OCI-LY7 (cell line): ENCODE results near the gene NHP2. TPM values are rescaled to one million over a fixed set of nuclear protein-coding genes. Genes with fewer than 3 reads are reported as not detected.

Experiments
- BruUV-seq: library from RNA; stranded (reverse); fragments of 400-500 nt; replicated peaks from 2 replicates; lab custom pipeline; 2021; lab: Mats Ljungman, UMichigan
- CTCF ChIA-PET: fragments of 300-600 bp; sonication (Branson Sonifier 250); formaldehyde crosslinking; loops from one replicate; lab custom pipeline; 2022; ENCODE audit warnings: antibody characterized with exemption; ENCODE audit not compliant: unreplicated experiment; lab: Charles Lee
- POLR2A ChIA-PET: fragments of 300-600 bp; sonication (Branson Sonifier 250); formaldehyde crosslinking; loops from one replicate; lab custom pipeline; 2022; ENCODE audit warnings: antibody characterized with exemption; lab: Charles Lee
- DNase-seq: peaks from one replicate; pipeline ENCODE4 v3.0.0-alpha.2; 2015; ENCODE audit warnings: low spot score
- H2AFZ ChIP-seq: fragments of 200-600 bp; sonication (generic), shearing (Covaris generic); 2 replicates; pipeline ENCODE4 v1.6.1; 2014; ENCODE audit warnings: mild to moderate bottlenecking, antibody characterized with exemption, low read length, moderate library complexity
- H3K27ac ChIP-seq: fragments of 200-600 bp; sonication (generic); 2 replicates; pipeline ENCODE4 v1.5.1; 2014; ENCODE audit warnings: mixed run types, low read depth, mild to moderate bottlenecking, moderate library complexity, low read length, inconsistent platforms; ENCODE audit not compliant: poor library complexity, severe bottlenecking
- H3K36me3 ChIP-seq: fragments of 200-600 bp; sonication (generic); 2 replicates; pipeline ENCODE4 v1.6.1; 2014; ENCODE audit warnings: mild to moderate bottlenecking, antibody characterized with exemption, low read length, moderate library complexity, mixed read lengths; ENCODE audit not compliant: insufficient read depth
- H3K4me1 ChIP-seq: fragments of 200-600 bp; sonication (generic); 2 replicates; pipeline ENCODE4 v1.5.1; 2014; ENCODE audit warnings: mild to moderate bottlenecking, low read length; ENCODE audit not compliant: insufficient read depth, poor library complexity, severe bottlenecking
- H3K4me2 ChIP-seq: fragments of 200-600 bp; sonication (generic); 2 replicates; pipeline ENCODE4 v1.6.1; 2014; ENCODE audit warnings: mild to moderate bottlenecking, low read length
- H3K4me3 ChIP-seq: fragments of 200-600 bp; sonication (generic); 2 replicates; pipeline ENCODE4 v1.5.1; 2014; ENCODE audit warnings: mild to moderate bottlenecking, low read depth, low read length; ENCODE audit not compliant: poor library complexity, severe bottlenecking
- H3K79me2 ChIP-seq: fragments of 200-600 bp; sonication (generic); 2 replicates; pipeline ENCODE4 v1.6.1; 2016; ENCODE audit warnings: low read depth, mild to moderate bottlenecking, low read length, moderate library complexity, mixed read lengths; ENCODE audit not compliant: insufficient read depth
- H3K9me2 ChIP-seq: fragments of 200-600 bp; sonication (generic); 2 replicates; pipeline ENCODE4 v1.6.1; 2016; ENCODE audit warnings: mild to moderate bottlenecking, low read length, mixed read lengths; ENCODE audit not compliant: insufficient read depth
- H3K9me3 ChIP-seq: fragments of 200-600 bp; sonication (generic); 2 replicates; pipeline ENCODE4 v1.6.1; 2014; ENCODE audit warnings: mild to moderate bottlenecking, mixed run types, low read length, mixed read lengths
- H4K20me1 ChIP-seq: fragments of 200-600 bp; sonication (generic); 2 replicates; pipeline ENCODE4 v1.6.1; 2014; ENCODE audit warnings: mild to moderate bottlenecking, antibody characterized with exemption, low read length, moderate library complexity, mixed read lengths; ENCODE audit not compliant: insufficient read depth
- EZH2phosphoT487 ChIP-seq: fragments of 200-600 bp; sonication (generic); IDR thresholded peaks from 2 replicates; pipeline ENCODE4 v1.6.1; 2018; ENCODE audit warnings: low read depth, borderline replicate concordance, mild to moderate bottlenecking, mixed run types, antibody characterized with exemption, low read length, moderate library complexity, mixed read lengths
- intact Hi-C: fragments of 100-400 bp; cut with micrococcal nuclease; formaldehyde crosslinking; loops from one replicate; pipeline ENCODE4 v1.10.0; 2022; ENCODE audit not compliant: unreplicated experiment
- total RNA-seq, 2 experiments: library from RNA; depleted of rRNA in 1 of 2; stranded (reverse); fragments of >200 nt in 1 of 2; shearing (Covaris generic) in 1 of 2; gene quantifications; 2 replicates each; pipeline ENCODE4 v1.2.3, GENCODE V29; 2014 to 2022
- TF ChIP-seq, protein P1 (sequence below): fragments of 200-600 bp; sonication (generic); conservative IDR thresholded peaks from 2 replicates; pipeline ENCODE4 v1.5.1; 2014; ENCODE audit warnings: mild to moderate bottlenecking, antibody characterized with exemption, low read length, moderate library complexity, mixed read lengths

NHP2 gene
- total RNA-seq, 2 experiments from 2014 or later = 216 to 309 TPM

GRCh38 chr5:178119915-178120606 lies 33.6 kb downstream of the NHP2 start:
- Histone ChIP-seq H3K4me2 (peak overlapping the region; percentile 92), H3K27ac (peak overlapping the region; percentile 90), H3K4me1 (peaks cover 90% of the 10 kb centered on the region), H3K79me2 (peaks cover 54% of the 10 kb centered on the region), H4K20me1 (no peaks in the 10 kb centered on the region), H2AFZ (no peak overlapping the region), H3K36me3 (peaks cover 59% of the 10 kb centered on the region), H3K9me2 (no peaks in the 10 kb centered on the region), H3K4me3 (peak overlapping the region; percentile 22), H3K9me3 (no peaks in the 10 kb centered on the region)
- ChIA-PET POLR2A (interaction anchor here (0.6 to 2.3 kb wide), 7 partner anchors 10 to 1608 kb away, joined by 3 to 13 read pairs (median 5); partner anchors contain the start of gene HNRNPAB), CTCF (interaction anchor here (0.6 to 3.1 kb wide), 3 partner anchors 34 to 613 kb away, joined by 3 to 17 read pairs (median 9); partner anchors contain the start of gene NHP2)
- DNase-seq = peak; percentile 20
- no TSS peak for BruUV-seq
- TF ChIP-seq, protein P1, sequence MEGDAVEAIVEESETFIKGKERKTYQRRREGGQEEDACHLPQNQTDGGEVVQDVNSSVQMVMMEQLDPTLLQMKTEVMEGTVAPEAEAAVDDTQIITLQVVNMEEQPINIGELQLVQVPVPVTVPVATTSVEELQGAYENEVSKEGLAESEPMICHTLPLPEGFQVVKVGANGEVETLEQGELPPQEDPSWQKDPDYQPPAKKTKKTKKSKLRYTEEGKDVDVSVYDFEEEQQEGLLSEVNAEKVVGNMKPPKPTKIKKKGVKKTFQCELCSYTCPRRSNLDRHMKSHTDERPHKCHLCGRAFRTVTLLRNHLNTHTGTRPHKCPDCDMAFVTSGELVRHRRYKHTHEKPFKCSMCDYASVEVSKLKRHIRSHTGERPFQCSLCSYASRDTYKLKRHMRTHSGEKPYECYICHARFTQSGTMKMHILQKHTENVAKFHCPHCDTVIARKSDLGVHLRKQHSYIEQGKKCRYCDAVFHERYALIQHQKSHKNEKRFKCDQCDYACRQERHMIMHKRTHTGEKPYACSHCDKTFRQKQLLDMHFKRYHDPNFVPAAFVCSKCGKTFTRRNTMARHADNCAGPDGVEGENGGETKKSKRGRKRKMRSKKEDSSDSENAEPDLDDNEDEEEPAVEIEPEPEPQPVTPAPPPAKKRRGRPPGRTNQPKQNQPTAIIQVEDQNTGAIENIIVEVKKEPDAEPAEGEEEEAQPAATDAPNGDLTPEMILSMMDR = peak; percentile 32; the same call in 1 of the 2 replicates
- no peak for TF ChIP-seq EZH2phosphoT487
- intact Hi-C loops = loop anchor here (2.0 to 10.0 kb wide), 3 partner anchors 43 to 1685 kb away; partner anchors contain the start of genes DOK3 and MGAT4B

DNA sequence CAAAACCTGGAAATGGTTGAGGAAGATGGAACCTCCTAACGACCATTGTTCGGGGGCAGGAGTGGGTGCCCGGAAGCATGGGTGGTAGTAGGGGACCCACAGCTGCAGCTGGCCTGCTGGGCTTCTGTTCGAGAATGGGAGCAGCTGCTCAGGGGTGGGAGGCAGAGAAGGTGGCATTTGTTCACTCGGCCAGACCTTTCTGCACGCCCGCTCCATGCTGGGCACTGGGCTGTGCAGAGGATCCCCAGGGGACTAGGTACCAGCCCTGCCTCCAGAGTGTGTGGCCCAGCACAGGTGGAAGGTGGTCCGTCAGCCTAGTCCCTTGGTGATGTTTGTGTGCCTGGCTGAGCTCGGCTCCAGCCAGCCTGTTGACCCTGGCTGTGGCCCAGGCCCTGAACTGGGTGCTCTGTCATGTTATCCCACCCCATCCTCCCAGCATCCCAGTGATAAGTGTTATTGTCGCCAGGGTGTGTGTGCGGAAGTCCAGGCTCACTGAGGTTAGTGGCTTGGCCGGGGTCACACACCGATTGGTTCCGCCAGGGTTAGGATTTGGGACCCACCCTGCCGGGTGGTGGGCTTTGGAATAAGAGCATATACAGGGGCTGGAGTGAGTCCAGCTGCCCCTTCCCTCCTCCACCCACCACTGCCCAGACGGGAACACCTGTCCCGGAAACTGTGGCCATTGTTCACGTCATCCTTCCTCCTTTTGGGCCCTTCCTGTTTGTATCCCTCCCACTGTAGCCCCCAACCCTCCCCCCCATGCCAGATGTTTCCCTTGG lies 35.6 kb downstream of the NHP2 start:
- peak; percentile 82 for DNase-seq
- no TSS peak for BruUV-seq
- Histone ChIP-seq H3K4me2 (peak overlapping the region; percentile 92), H3K9me3 (no peaks in the 10 kb centered on the region), H4K20me1 (no peaks in the 10 kb centered on the region), H3K79me2 (peaks cover 67% of the 10 kb centered on the region), H2AFZ (no peak overlapping the region), H3K27ac (peak overlapping the region; percentile 90), H3K36me3 (peaks cover 52% of the 10 kb centered on the region), H3K4me3 (peak overlapping the region; percentile 95), H3K9me2 (no peaks in the 10 kb centered on the region), H3K4me1 (peaks cover 81% of the 10 kb centered on the region)
- ChIA-PET CTCF (interaction anchor here (0.6 kb wide), 2 partner anchors 26 to 590 kb away, joined by 5 read pairs; no protein-coding TSS in a partner anchor), POLR2A (interaction anchor here (0.5 to 1.4 kb wide), 7 partner anchors 12 to 1637 kb away, joined by 3 to 6 read pairs (median 3); no protein-coding TSS in a partner anchor)
- intact Hi-C loops = loop anchor here (10.0 kb wide), 2 partner anchors 613 to 1687 kb away; partner anchors contain the start of genes DOK3 and MGAT4B
- TF ChIP-seq, protein P1 = no peak
- TF ChIP-seq EZH2phosphoT487 = no peak
